ENCODE data around the gene LARP1. TPM values are rescaled to one million over a fixed set of nuclear protein-coding genes. Genes with fewer than 3 reads are reported as not detected.

Gene LARP1
- total and polyA plus RNA-seq, 9 of the 15 experiments (the other 6 are each of a cell fraction or from before 2014, with no cell fraction given) = 22.6 to 300 (median 92.0) TPM

DNA sequence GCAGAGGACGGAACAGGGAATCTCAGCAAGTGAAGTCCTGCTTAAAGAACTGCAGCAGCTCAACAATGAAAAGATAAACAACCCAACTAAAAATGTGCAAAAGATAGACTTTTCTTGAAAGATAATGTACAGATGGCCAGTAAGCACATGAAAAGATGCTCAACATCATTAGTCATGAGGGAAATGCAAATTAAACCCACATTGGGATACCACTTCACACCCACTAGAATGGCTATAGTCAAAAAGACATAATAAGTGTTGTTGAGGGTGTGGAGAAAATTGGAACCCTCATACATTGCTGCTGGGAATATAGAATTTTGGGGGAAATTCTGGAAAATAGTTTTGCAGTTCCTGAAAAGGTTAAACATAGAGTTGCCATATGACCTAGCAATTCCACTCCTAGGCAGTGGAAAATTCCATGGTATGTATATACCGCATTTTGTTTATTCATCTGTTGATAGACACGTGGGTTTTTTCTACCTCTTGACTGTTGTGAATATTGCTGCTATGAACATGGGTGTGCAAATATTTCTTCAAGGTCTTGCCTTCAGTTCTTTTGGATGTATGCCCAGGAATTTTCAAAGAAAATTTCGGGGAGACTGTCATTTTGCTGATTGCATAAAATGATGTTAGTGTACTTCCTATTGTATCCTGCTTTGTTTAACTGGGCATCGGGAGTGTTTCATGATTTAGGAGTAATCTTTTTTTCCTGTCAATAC is 110.4 kb downstream of the LARP1 start:
- TF ChIP-seq, protein P1, sequence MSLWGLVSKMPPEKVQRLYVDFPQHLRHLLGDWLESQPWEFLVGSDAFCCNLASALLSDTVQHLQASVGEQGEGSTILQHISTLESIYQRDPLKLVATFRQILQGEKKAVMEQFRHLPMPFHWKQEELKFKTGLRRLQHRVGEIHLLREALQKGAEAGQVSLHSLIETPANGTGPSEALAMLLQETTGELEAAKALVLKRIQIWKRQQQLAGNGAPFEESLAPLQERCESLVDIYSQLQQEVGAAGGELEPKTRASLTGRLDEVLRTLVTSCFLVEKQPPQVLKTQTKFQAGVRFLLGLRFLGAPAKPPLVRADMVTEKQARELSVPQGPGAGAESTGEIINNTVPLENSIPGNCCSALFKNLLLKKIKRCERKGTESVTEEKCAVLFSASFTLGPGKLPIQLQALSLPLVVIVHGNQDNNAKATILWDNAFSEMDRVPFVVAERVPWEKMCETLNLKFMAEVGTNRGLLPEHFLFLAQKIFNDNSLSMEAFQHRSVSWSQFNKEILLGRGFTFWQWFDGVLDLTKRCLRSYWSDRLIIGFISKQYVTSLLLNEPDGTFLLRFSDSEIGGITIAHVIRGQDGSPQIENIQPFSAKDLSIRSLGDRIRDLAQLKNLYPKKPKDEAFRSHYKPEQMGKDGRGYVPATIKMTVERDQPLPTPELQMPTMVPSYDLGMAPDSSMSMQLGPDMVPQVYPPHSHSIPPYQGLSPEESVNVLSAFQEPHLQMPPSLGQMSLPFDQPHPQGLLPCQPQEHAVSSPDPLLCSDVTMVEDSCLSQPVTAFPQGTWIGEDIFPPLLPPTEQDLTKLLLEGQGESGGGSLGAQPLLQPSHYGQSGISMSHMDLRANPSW (CRISPR knock-in tag; IDR thresholded peaks at IDR 0.05) = no peak
- TF ChIP-seq, protein P2, sequence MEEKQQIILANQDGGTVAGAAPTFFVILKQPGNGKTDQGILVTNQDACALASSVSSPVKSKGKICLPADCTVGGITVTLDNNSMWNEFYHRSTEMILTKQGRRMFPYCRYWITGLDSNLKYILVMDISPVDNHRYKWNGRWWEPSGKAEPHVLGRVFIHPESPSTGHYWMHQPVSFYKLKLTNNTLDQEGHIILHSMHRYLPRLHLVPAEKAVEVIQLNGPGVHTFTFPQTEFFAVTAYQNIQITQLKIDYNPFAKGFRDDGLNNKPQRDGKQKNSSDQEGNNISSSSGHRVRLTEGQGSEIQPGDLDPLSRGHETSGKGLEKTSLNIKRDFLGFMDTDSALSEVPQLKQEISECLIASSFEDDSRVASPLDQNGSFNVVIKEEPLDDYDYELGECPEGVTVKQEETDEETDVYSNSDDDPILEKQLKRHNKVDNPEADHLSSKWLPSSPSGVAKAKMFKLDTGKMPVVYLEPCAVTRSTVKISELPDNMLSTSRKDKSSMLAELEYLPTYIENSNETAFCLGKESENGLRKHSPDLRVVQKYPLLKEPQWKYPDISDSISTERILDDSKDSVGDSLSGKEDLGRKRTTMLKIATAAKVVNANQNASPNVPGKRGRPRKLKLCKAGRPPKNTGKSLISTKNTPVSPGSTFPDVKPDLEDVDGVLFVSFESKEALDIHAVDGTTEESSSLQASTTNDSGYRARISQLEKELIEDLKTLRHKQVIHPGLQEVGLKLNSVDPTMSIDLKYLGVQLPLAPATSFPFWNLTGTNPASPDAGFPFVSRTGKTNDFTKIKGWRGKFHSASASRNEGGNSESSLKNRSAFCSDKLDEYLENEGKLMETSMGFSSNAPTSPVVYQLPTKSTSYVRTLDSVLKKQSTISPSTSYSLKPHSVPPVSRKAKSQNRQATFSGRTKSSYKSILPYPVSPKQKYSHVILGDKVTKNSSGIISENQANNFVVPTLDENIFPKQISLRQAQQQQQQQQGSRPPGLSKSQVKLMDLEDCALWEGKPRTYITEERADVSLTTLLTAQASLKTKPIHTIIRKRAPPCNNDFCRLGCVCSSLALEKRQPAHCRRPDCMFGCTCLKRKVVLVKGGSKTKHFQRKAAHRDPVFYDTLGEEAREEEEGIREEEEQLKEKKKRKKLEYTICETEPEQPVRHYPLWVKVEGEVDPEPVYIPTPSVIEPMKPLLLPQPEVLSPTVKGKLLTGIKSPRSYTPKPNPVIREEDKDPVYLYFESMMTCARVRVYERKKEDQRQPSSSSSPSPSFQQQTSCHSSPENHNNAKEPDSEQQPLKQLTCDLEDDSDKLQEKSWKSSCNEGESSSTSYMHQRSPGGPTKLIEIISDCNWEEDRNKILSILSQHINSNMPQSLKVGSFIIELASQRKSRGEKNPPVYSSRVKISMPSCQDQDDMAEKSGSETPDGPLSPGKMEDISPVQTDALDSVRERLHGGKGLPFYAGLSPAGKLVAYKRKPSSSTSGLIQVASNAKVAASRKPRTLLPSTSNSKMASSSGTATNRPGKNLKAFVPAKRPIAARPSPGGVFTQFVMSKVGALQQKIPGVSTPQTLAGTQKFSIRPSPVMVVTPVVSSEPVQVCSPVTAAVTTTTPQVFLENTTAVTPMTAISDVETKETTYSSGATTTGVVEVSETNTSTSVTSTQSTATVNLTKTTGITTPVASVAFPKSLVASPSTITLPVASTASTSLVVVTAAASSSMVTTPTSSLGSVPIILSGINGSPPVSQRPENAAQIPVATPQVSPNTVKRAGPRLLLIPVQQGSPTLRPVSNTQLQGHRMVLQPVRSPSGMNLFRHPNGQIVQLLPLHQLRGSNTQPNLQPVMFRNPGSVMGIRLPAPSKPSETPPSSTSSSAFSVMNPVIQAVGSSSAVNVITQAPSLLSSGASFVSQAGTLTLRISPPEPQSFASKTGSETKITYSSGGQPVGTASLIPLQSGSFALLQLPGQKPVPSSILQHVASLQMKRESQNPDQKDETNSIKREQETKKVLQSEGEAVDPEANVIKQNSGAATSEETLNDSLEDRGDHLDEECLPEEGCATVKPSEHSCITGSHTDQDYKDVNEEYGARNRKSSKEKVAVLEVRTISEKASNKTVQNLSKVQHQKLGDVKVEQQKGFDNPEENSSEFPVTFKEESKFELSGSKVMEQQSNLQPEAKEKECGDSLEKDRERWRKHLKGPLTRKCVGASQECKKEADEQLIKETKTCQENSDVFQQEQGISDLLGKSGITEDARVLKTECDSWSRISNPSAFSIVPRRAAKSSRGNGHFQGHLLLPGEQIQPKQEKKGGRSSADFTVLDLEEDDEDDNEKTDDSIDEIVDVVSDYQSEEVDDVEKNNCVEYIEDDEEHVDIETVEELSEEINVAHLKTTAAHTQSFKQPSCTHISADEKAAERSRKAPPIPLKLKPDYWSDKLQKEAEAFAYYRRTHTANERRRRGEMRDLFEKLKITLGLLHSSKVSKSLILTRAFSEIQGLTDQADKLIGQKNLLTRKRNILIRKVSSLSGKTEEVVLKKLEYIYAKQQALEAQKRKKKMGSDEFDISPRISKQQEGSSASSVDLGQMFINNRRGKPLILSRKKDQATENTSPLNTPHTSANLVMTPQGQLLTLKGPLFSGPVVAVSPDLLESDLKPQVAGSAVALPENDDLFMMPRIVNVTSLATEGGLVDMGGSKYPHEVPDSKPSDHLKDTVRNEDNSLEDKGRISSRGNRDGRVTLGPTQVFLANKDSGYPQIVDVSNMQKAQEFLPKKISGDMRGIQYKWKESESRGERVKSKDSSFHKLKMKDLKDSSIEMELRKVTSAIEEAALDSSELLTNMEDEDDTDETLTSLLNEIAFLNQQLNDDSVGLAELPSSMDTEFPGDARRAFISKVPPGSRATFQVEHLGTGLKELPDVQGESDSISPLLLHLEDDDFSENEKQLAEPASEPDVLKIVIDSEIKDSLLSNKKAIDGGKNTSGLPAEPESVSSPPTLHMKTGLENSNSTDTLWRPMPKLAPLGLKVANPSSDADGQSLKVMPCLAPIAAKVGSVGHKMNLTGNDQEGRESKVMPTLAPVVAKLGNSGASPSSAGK (IDR thresholded peaks at IDR 0.05) = no peak
- H3K27me3 ChIP-seq (ENCODE audit: control insufficient read depth in 2 of 2, insufficient read depth in 2 of 2, low read length in 2 of 2) = no peaks in the 10 kb centered on the region
- in situ Hi-C loops (cut with MboI) (no loop called here), intact Hi-C loops (cut with micrococcal nuclease) (no loop called here)
- H3K9ac ChIP-seq (ENCODE audit: insufficient read depth in 1 of 2, low read depth in 2 of 2, low read length in 2 of 2) = no peak overlapping the region
- ChIA-PET CTCF (ENCODE audit: low intra/inter-chr PET ratio) (no interaction called here), POLR2A (no interaction called here)
- DNase-seq (ENCODE audit: extremely low read depth in 1 of 4, low spot score in 3 of 4) (no peak), ATAC-seq (no peak), FAIRE-seq (no peak)
- no peak overlapping the region for H3K4me3 ChIP-seq
- no TSS peak for BruUV-seq (replicated peaks)
- H3K4me1 ChIP-seq (replicated peaks in 1 of 2; ENCODE audit: control insufficient read depth in 2 of 2, insufficient read depth in 2 of 2, low read length in 2 of 2) = peaks cover under 1 to 5% of the 10 kb centered on the region in 2 experiments; a peak in 3 of 5 replicates
- no peak overlapping the region for H2AFZ ChIP-seq (ENCODE audit: low read depth, low read length)
- WGBS (ENCODE audit: insufficient coverage, low coverage, missing lambda C conversion rate) = 83% methylated on average over 5 of the region's 5 CpGs
- peaks cover 70% of the 10 kb centered on the region for H3K36me3 ChIP-seq (ENCODE audit: control insufficient read depth, insufficient read depth, low read length)
- no peaks in the 10 kb centered on the region for H3K9me3 ChIP-seq (replicated peaks; ENCODE audit: control insufficient read depth, insufficient read depth, low read depth, low read length)
- H3K79me2 ChIP-seq (ENCODE audit: control insufficient read depth, insufficient read depth, low read length) = peaks cover 50% of the 10 kb centered on the region
- H3K9me1 ChIP-seq (ENCODE audit: control insufficient read depth, insufficient read depth, low read length) = no peaks in the 10 kb centered on the region
- H3K4me2 ChIP-seq (ENCODE audit: insufficient read depth, low read length) = no peak overlapping the region
- H4K20me1 ChIP-seq (replicated peaks; ENCODE audit: control insufficient read depth, insufficient read depth, low read length) = no peaks in the 10 kb centered on the region; the same call in 1 of the 2 replicates
- H3K27ac ChIP-seq (ENCODE audit: extremely low read depth, low read depth, low read length) = no peak overlapping the region
